GM23338 (cell line): Measurements from ENCODE around the gene GPANK1. TPM values are rescaled to one million over a fixed set of nuclear protein-coding genes. Genes with fewer than 3 reads are reported as not detected.

Experiments used
- ATAC-seq: fragments of 200-7000 bp; cut with Tn5 transposase; 3 replicates; pipeline ENCODE4 v1.9.1; 2020
- DNase-seq: peaks from one replicate; pipeline ENCODE4 v3.0.0-alpha.2; 2015; ENCODE audit warnings: low spot score
- H2AFZ ChIP-seq: fragments of 200-600 bp; sonication (generic); 2 replicates; pipeline ENCODE4 v1.8.0; 2016; ENCODE audit warnings: antibody characterized with exemption, mild to moderate bottlenecking, moderate library complexity
- H3F3A ChIP-seq: fragments of 200-600 bp; sonication (generic); replicated peaks from 2 replicates; pipeline ENCODE4 v1.8.0; 2017; ENCODE audit warnings: antibody characterized with exemption, mixed run types, low read depth
- H3K27ac ChIP-seq: fragments of 200-600 bp; sonication (generic); 2 replicates; pipeline ENCODE4 v1.6.1; 2016; ENCODE audit warnings: low read depth
- H3K27me3 ChIP-seq: fragments of 200-600 bp; sonication (generic); 2 replicates; pipeline ENCODE4 v1.8.0; 2016; ENCODE audit warnings: mild to moderate bottlenecking, mixed run types, moderate library complexity; ENCODE audit not compliant: insufficient read depth
- H3K36me3 ChIP-seq: fragments of 200-600 bp; sonication (generic); 2 replicates; pipeline ENCODE4 v1.8.0; 2016; ENCODE audit warnings: mild to moderate bottlenecking; ENCODE audit not compliant: insufficient read depth
- H3K4me1 ChIP-seq: fragments of 200-600 bp; sonication (generic); 2 replicates; pipeline ENCODE4 v1.8.0; 2016; ENCODE audit warnings: mild to moderate bottlenecking, moderate library complexity; ENCODE audit not compliant: insufficient read depth
- H3K4me2 ChIP-seq: fragments of 200-600 bp; sonication (generic); 2 replicates; pipeline ENCODE4 v1.7.1; 2017; ENCODE audit warnings: mixed run types
- H3K4me3 ChIP-seq: fragments of 200-600 bp; sonication (generic); 2 replicates; pipeline ENCODE4 v1.6.1; 2016; ENCODE audit warnings: mixed run types
- H3K79me2 ChIP-seq: fragments of 200-600 bp; sonication (generic); replicated peaks from 2 replicates; pipeline ENCODE4 v1.8.0; 2017; ENCODE audit warnings: mild to moderate bottlenecking; ENCODE audit not compliant: insufficient read depth
- H3K9me2 ChIP-seq: fragments of 200-600 bp; sonication (generic); 2 replicates; pipeline ENCODE4 v1.8.0; 2017; ENCODE audit not compliant: insufficient read depth
- H4K20me1 ChIP-seq: fragments of 200-600 bp; sonication (generic); replicated peaks from 2 replicates; pipeline ENCODE4 v1.8.0; 2017; ENCODE audit warnings: mild to moderate bottlenecking; ENCODE audit not compliant: insufficient read depth
- H3K27ac Mint-ChIP-seq: 2 replicates; pipeline ENCODE4 v1.8.0; 2020; ENCODE audit warnings: inconsistent platforms, mild to moderate bottlenecking, moderate library complexity, mixed read lengths
- H3K27me3 Mint-ChIP-seq: 3 replicates; pipeline ENCODE4 v1.8.0; 2022; ENCODE audit warnings: low read depth, mild to moderate bottlenecking, moderate library complexity, mixed read lengths, inconsistent platforms; ENCODE audit not compliant: insufficient read depth, poor library complexity
- H3K36me3 Mint-ChIP-seq: 3 replicates; pipeline ENCODE4 v1.8.0; 2021; ENCODE audit warnings: low read depth, mild to moderate bottlenecking, inconsistent platforms, moderate library complexity, mixed read lengths
- H3K4me1 Mint-ChIP-seq: 3 replicates; pipeline ENCODE4 v1.8.0; 2020; ENCODE audit warnings: mild to moderate bottlenecking, inconsistent platforms, mixed read lengths
- H3K4me3 Mint-ChIP-seq: 3 replicates; pipeline ENCODE4 v1.8.0; 2021; ENCODE audit warnings: moderate library complexity, mild to moderate bottlenecking, inconsistent platforms, mixed read lengths
- H3K9me3 Mint-ChIP-seq: 3 replicates; pipeline ENCODE4 v1.8.0; 2020; ENCODE audit warnings: moderate library complexity, mild to moderate bottlenecking, inconsistent platforms, mixed read lengths
- CREB1 ChIP-seq: fragments of 250-450 bp; sonication (Bioruptor Pico); IDR thresholded peaks from 2 replicates; pipeline ENCODE4 v1.5.0; 2020; ENCODE audit warnings: low read depth, mild to moderate bottlenecking, moderate library complexity
- CTCF ChIP-seq, 2 experiments: fragments of 200-600 bp in 1 of 2; sonication (generic) in 1 of 2; conservative IDR thresholded peaks; 2 replicates each; pipeline versions ENCODE4 v1.5.1 to v1.6.1; 2016 to 2017; ENCODE audit warnings: antibody characterized with exemption in 2 of 2, low read depth in 2 of 2, mild to moderate bottlenecking in 2 of 2, moderate library complexity in 1 of 2
- ETS1 ChIP-seq: IDR thresholded peaks from 2 replicates; pipeline ENCODE4 v1.6.1; 2016; ENCODE audit warnings: antibody characterized with exemption
- EZH2 ChIP-seq: fragments of 200-600 bp; sonication (generic); IDR thresholded peaks from one replicate; pipeline ENCODE4 v1.8.0; 2017; ENCODE audit warnings: antibody characterized with exemption, mild to moderate bottlenecking, low read depth; ENCODE audit not compliant: unreplicated experiment
- EZH2phosphoT487 ChIP-seq: fragments of 200-600 bp; sonication (generic); IDR thresholded peaks from one replicate; pipeline ENCODE4 v1.8.1; 2018; ENCODE audit warnings: antibody characterized with exemption; ENCODE audit not compliant: unreplicated experiment
- JUNB ChIP-seq: IDR thresholded peaks from one replicate; pipeline ENCODE4 v1.6.1; 2016; ENCODE audit warnings: antibody characterized with exemption; ENCODE audit not compliant: unreplicated experiment
- NANOG ChIP-seq: IDR thresholded peaks from 2 replicates; pipeline ENCODE4 v1.6.1; 2016; ENCODE audit warnings: antibody characterized with exemption, borderline replicate concordance
- POLR2AphosphoS5 ChIP-seq: IDR thresholded peaks from 2 replicates; pipeline ENCODE4 v1.6.1; 2016; ENCODE audit warnings: antibody characterized with exemption, low read depth
- REST ChIP-seq: IDR thresholded peaks from one replicate; pipeline ENCODE4 v1.6.1; 2018; ENCODE audit warnings: antibody characterized with exemption; ENCODE audit not compliant: unreplicated experiment
- STAT1 ChIP-seq: IDR thresholded peaks from one replicate; pipeline ENCODE4 v1.6.1; 2016; ENCODE audit warnings: antibody characterized with exemption; ENCODE audit not compliant: unreplicated experiment
- ZNF114 ChIP-seq: fragments of 250-450 bp; sonication (Bioruptor Pico); IDR thresholded peaks from 2 replicates; pipeline ENCODE4 v1.5.0; 2020; ENCODE audit warnings: mild to moderate bottlenecking, moderate library complexity
- ZNF331 ChIP-seq: fragments of 250-450 bp; sonication (Bioruptor Pico); IDR thresholded peaks from 2 replicates; pipeline ENCODE4 v1.5.0; 2020; ENCODE audit warnings: low read depth, mild to moderate bottlenecking, moderate library complexity
- ZNF462 ChIP-seq: fragments of 250-450 bp; sonication (Bioruptor Pico); IDR thresholded peaks from 2 replicates; pipeline ENCODE4 v1.5.0; 2020; ENCODE audit warnings: mild to moderate bottlenecking, moderate library complexity
- polyA plus RNA-seq: library from polyadenylated mRNA; unstranded; fragments of >200 nt; fragmentation: Nextera tagmentation; extraction: Ambion mirVana; gene quantifications from 2 replicates; pipeline ENCODE4 v1.2.1, GENCODE V29; 2016
- total RNA-seq: library from RNA; depleted of rRNA; stranded (reverse); fragments of >200 nt; shearing (Covaris generic); gene quantifications from 2 replicates; pipeline ENCODE4 v1.2.3, GENCODE V29; 2014

Gene GPANK1
- total and polyA plus RNA-seq, 2 experiments from 2014 or later, result 27.1 to 49.2 TPM

- TF ChIP-seq CREB1 (no peak), ZNF114 (no peak), POLR2AphosphoS5 (no peak), JUNB (no peak), ETS1 (no peak), CTCF (conservative IDR thresholded peaks at IDR 0.05; ENCODE audit: low read depth in 2 of 2) (no peak), EZH2 (no peak), ZNF462 (no peak), ZNF331 (CRISPR knock-in tag) (no peak), NANOG (no peak), REST (no peak), EZH2phosphoT487 (no peak), STAT1 (no peak)
Measured at GRCh38 chr6:31641370-31641769, 23.4 kb downstream of the GPANK1 start.

More at GRCh38 chr6:31641370-31641769, 23.4 kb downstream of the GPANK1 start:
- H3K4me2 ChIP-seq, result no peak overlapping the region
- DNase-seq, result no peak
- no peaks in the 10 kb centered on the region for H3K27me3 ChIP-seq
- H3K27ac Mint-ChIP-seq, result no peak overlapping the region
- H3K79me2 ChIP-seq, result no peaks in the 10 kb centered on the region
- H3K4me3 ChIP-seq, result no peak overlapping the region
- H3K4me1 ChIP-seq, result no peaks in the 10 kb centered on the region
- H3K4me1 Mint-ChIP-seq, result no peaks in the 10 kb centered on the region
- H3K4me3 Mint-ChIP-seq, result no peak overlapping the region
- peaks cover 83% of the 10 kb centered on the region for H3K36me3 Mint-ChIP-seq
- no peak overlapping the region for H3K27ac ChIP-seq
- no peaks in the 10 kb centered on the region for H3K9me3 Mint-ChIP-seq
- peaks cover 13% of the 10 kb centered on the region; the same call in 1 of the 2 replicates for H4K20me1 ChIP-seq
- no peak for ATAC-seq
- no peak overlapping the region for H2AFZ ChIP-seq
- H3K27me3 Mint-ChIP-seq, result peaks cover 6% of the 10 kb centered on the region
- H3K9me2 ChIP-seq, result no peaks in the 10 kb centered on the region
- H3K36me3 ChIP-seq, result peaks cover 46% of the 10 kb centered on the region
- peaks cover 36% of the 10 kb centered on the region for H3F3A ChIP-seq
